ENCODE measurements around the gene IGSF11. TPM values are rescaled to one million over a fixed set of nuclear protein-coding genes. Genes with fewer than 3 reads are reported as not detected.

The IGSF11 gene
- total RNA-seq, 1 donor from 2014 or later, result 0.18 TPM

DNA sequence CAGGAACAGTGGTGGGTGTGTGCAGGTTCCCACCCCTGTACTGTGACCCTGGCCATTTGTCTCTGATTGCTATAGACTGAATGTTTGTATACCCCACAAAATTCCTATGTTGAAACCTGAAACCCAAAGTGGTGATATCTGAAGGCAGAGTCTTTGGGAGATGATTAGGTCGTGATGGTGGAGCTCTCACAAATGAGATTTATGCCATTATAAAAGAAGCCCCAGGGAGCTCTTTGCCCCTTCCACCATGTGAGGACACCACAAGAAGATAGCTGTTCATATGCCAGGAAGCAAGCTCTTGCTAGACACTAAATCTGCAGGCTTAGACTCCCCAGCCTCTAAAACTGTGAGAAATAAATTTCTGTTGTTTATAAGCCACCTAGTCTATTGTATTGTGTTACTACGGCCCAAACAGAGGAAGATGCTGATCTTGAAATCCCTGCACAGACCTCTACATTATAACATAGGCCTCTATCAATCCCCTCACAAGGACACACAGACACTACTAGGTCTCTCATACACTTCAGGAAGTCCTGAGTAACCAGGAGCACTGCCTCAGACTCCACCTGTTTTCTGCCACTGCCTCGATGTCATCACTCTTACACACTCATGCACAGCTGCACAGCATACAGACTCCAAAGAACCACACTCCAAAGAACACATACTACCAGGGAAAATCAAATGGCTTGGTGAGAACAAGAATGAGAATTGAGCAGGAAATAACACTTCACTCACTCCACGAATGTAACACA is 14.7 kb downstream of the IGSF11 start:
- H3K27ac Mint-ChIP-seq, result no peak overlapping the region
- H3K27me3 Mint-ChIP-seq (ENCODE audit: insufficient read depth), result peaks cover 3% of the 10 kb centered on the region
- DNase-seq (ENCODE audit: low spot score), result no peak
- intact Hi-C loops (cut with micrococcal nuclease), result no loop called here
- no peaks in the 10 kb centered on the region for H3K36me3 Mint-ChIP-seq (ENCODE audit: low read depth)
- H3K4me1 Mint-ChIP-seq (ENCODE audit: low read depth), result no peaks in the 10 kb centered on the region
- no peak overlapping the region for H3K4me3 Mint-ChIP-seq
- H3K9me3 Mint-ChIP-seq, result no peaks in the 10 kb centered on the region

DNA sequence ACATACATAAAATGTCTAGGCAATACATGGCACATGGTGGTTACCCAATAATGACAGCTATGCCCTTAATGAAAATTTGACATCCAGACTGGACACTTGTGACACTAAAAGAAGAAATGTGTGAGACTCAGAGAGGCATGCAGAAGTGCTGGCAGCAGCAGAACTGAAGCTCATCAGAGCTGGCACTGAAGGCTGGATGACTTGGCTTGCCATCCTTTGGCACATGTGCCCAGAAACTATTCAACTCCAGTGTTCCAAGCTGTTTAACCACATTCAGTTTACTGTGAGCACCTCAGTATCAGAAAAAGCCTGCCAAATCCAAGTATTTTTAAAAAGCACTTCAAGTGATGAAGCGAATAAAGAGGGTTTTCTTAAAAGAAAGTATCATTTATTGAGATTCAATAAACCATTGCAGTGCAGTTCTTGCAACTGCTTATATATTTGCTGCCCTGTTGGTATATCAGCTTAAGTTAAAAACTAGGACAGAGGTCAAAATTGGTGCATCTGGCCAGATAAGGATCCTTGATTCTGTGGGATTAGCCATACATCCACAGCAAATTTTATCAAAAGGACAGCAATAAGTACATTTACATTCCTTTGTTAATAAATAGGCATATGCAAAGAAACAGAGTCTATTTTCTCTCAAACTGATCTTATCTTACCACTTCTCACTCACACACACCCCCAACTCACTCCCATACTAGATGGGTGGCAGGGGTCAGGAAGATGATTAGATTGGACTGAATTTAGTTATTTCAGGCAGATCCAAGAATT is 15.8 kb downstream of the IGSF11 start:
- intact Hi-C loops (cut with micrococcal nuclease), result no loop called here
- Mint-ChIP-seq H3K27ac (no peak overlapping the region), H3K36me3 (ENCODE audit: low read depth) (no peaks in the 10 kb centered on the region), H3K27me3 (ENCODE audit: insufficient read depth) (peaks cover 3% of the 10 kb centered on the region), H3K4me1 (ENCODE audit: low read depth) (no peaks in the 10 kb centered on the region), H3K4me3 (no peak overlapping the region), H3K9me3 (no peaks in the 10 kb centered on the region)
- DNase-seq (ENCODE audit: low spot score), result no peak

DNA sequence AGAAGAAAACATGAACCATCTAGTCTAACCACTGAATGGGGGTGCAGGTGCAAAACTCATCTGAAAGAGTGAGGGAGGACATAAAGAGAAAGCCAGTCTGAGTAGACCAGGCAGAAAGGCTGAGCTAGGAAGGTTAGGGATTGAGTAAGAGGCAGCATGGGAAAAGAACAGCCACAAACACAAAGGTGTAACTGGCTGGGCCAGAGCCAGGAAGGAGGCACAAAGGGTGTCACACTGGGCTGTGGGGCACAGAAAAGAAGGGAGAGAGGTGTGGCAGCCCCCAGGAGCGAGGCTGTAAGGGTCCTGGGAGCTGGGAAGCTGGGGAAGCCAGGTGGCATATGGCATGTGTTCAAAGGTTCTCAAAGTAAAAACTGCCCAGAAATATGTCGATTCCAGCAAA is 18.7 kb downstream of the IGSF11 start:
- DNase-seq (ENCODE audit: low spot score), result no peak
- Mint-ChIP-seq H3K27me3 (ENCODE audit: insufficient read depth) (peaks cover 7% of the 10 kb centered on the region), H3K36me3 (ENCODE audit: low read depth) (no peaks in the 10 kb centered on the region), H3K4me1 (ENCODE audit: low read depth) (no peaks in the 10 kb centered on the region), H3K9me3 (no peaks in the 10 kb centered on the region), H3K27ac (no peak overlapping the region), H3K4me3 (no peak overlapping the region)
- intact Hi-C loops (cut with micrococcal nuclease), result no loop called here

DNA sequence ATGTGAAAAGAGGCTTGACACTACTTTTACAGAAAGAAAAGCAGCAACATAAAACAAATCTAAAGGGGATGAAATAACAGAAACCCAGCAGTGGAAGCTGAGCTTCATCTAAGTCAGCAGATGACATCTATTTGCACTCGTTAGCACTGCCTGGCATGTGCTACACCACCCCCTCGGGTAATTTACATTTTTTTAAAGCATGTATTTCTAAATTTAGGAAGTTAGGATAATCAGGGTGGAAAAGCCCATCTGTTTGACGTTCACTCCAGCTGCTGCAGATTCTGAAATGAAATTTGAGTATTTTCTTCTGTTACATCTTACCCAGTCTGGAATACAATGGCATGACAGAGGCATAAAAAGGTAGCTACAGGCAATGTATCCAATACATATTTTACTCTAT is 20.7 kb downstream of the IGSF11 start:
- no peaks in the 10 kb centered on the region for H3K4me1 Mint-ChIP-seq (ENCODE audit: low read depth)
- no peak for DNase-seq (ENCODE audit: low spot score)
- H3K9me3 Mint-ChIP-seq, result no peaks in the 10 kb centered on the region
- H3K27ac Mint-ChIP-seq, result no peak overlapping the region
- H3K4me3 Mint-ChIP-seq, result no peak overlapping the region
- no peaks in the 10 kb centered on the region for H3K36me3 Mint-ChIP-seq (ENCODE audit: low read depth)
- H3K27me3 Mint-ChIP-seq (ENCODE audit: insufficient read depth), result peaks cover 7% of the 10 kb centered on the region
- intact Hi-C loops (cut with micrococcal nuclease), result no loop called here

DNA sequence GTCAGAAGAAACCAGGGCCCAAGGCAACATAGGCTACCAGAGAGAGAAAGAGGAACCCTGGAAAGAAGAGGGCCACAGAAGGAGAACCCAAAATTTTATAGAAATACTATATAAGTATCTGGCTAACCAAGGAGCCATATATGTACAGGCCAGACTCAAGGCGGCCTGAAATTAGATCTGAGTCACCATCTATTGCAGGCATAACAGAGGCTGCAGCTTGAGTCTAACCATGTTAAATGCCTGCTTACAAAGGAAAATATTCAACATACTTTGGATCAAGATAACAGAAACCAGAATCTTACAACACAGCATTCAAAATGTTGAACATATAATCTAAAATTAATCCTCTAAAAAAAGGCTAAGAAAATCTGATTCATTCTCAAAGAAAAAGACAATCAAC is 23.1 kb downstream of the IGSF11 start:
- intact Hi-C loops (cut with micrococcal nuclease), result no loop called here
- Mint-ChIP-seq H3K4me3 (no peak overlapping the region), H3K27me3 (ENCODE audit: insufficient read depth) (peaks cover 7% of the 10 kb centered on the region)

DNA sequence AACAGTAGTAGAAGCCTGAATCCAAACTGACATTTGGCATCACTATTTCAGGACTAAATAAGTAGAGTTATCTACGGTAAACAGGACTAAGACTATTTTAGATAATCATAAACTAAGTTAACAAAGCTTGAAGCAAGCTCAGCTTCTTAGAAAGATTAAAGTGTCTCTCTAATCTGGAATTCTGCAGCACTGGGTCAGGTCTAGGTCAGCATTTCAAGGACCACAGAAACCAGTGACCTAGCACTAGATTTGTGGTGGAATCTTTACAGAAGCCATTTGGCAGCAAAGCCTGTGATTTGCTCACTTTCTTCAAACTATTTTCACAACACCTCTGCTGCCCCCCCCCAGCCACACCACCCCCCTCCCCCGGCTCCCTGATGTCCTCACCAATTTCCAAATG is 37.5 kb downstream of the IGSF11 start:
- Mint-ChIP-seq H3K4me3 (no peak overlapping the region), H3K36me3 (ENCODE audit: low read depth) (no peaks in the 10 kb centered on the region), H3K27me3 (ENCODE audit: insufficient read depth) (peaks cover 2% of the 10 kb centered on the region), H3K4me1 (ENCODE audit: low read depth) (no peaks in the 10 kb centered on the region), H3K27ac (no peak overlapping the region), H3K9me3 (no peaks in the 10 kb centered on the region)
- intact Hi-C loops (cut with micrococcal nuclease), result no loop called here
- no peak for DNase-seq (ENCODE audit: low spot score)

More for the DNA sequence above, 23.1 kb downstream of the IGSF11 start:
- Mint-ChIP-seq H3K36me3 (ENCODE audit: low read depth) (no peaks in the 10 kb centered on the region), H3K27ac (no peak overlapping the region), H3K4me1 (ENCODE audit: low read depth) (no peaks in the 10 kb centered on the region), H3K9me3 (peaks cover 11% of the 10 kb centered on the region)
- no peak for DNase-seq (ENCODE audit: low spot score)

DNA sequence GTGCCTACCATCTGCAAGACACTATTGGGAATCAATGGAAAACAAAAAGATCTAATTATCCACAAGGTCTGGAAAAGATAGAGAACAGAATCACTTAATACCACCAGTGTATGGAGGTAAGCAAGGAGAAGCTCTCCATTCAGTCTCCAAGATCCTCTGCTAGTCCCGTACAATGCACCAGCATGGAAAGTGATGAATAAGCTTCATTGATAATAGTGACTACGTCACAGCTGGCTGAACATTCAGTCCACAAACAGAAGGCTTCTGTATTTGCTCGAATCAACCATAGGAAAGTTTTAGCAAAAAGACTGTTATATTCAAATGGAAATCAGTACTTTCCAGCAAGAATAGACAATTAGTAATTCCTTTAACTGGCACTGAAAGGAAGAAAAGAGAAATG is 42.9 kb downstream of the IGSF11 start:
- H3K4me3 Mint-ChIP-seq, result no peak overlapping the region
- no peaks in the 10 kb centered on the region for H3K27me3 Mint-ChIP-seq (ENCODE audit: insufficient read depth)
- no peak overlapping the region for H3K27ac Mint-ChIP-seq
- no peak for DNase-seq (ENCODE audit: low spot score)
- no peaks in the 10 kb centered on the region for H3K4me1 Mint-ChIP-seq (ENCODE audit: low read depth)
- H3K36me3 Mint-ChIP-seq (ENCODE audit: low read depth), result no peaks in the 10 kb centered on the region
- intact Hi-C loops (cut with micrococcal nuclease), result no loop called here
- no peaks in the 10 kb centered on the region for H3K9me3 Mint-ChIP-seq

DNA sequence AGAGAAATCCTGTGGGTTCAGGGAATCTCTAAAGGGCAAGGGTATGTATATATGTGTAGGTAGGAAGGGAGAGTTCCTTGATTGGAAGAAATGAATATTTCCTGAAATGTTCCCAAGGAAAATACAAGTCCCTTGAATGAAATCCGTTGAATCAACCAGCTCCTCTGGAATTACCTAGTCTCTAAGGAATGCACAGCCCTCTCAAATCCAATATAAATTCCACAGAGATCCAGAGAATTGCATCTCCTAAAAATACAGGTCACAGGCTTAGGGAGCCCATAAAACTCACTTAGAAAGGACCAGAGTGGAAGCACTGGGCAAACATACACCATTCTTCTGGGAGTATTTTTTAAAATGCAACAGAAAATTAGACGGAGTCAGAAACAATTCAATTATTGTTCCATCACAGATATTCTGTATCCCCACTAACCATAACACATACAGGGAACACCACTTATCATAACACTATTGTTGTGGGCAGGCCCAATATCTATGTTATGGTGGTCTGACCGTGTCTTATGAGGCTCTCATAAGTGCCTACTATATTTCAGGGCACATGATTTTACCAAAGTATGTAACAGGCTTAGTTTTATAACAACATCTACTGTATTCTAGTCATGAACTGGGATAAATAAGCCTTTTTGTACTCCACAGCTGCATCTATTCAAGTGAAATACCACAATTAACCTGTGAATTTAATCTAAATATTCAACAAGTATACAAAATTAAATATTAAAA is 43.7 kb downstream of the IGSF11 start:
- H3K4me3 Mint-ChIP-seq, result no peak overlapping the region
- H3K27me3 Mint-ChIP-seq (ENCODE audit: insufficient read depth), result no peaks in the 10 kb centered on the region
- no peaks in the 10 kb centered on the region for H3K4me1 Mint-ChIP-seq (ENCODE audit: low read depth)
- DNase-seq (ENCODE audit: low spot score), result no peak
- intact Hi-C loops (cut with micrococcal nuclease), result no loop called here
- H3K27ac Mint-ChIP-seq, result no peak overlapping the region
- no peaks in the 10 kb centered on the region for H3K9me3 Mint-ChIP-seq
- no peaks in the 10 kb centered on the region for H3K36me3 Mint-ChIP-seq (ENCODE audit: low read depth)

DNA sequence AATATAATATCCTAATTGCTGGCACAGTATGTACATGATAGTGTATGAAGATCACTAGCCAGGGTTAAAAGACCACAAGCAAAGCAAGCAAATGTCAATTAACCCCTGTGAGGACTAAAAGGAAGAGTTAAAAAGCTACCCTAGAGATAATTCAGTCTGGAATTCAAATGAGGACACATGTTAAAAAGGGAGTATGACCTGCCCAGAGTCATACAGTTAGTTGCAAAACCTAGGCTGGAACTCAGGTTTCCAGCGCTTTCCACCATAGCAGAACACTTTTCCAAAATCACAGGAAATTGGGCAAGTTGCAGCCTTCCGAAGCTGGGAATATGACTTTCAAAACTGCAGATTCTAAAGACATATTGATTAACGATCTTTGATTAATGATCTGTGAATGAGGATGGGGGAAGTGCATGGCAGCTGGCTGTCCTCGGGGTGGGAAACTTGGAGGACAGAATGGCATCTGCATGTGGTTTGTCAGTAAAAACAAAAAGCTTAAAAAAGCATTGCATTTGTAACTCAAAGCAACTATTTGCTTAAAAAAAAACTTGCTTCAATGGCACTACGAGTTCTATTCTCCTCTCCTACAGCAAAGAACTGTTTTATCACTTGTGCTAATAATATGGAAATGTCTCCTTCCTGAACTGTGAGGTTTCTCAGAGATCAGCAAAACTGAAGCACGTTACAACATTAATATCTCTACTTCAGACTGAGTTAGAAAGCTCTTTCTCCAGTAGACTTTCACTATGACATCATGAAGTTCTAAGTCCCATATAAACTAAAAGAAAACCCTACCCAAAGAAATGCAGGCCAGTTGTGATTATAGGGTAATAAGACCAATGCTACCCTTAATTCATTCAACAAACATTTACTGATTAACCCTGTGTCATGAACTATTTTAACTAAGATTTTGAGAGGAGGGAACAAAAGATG is 46.2 kb downstream of the IGSF11 start:
- no peak for DNase-seq (ENCODE audit: low spot score)
- Mint-ChIP-seq H3K36me3 (ENCODE audit: low read depth) (no peaks in the 10 kb centered on the region), H3K27me3 (ENCODE audit: insufficient read depth) (peaks cover 4% of the 10 kb centered on the region), H3K27ac (no peak overlapping the region), H3K9me3 (no peaks in the 10 kb centered on the region), H3K4me1 (ENCODE audit: low read depth) (peaks cover 7% of the 10 kb centered on the region), H3K4me3 (no peak overlapping the region)
- intact Hi-C loops (cut with micrococcal nuclease), result no loop called here

DNA sequence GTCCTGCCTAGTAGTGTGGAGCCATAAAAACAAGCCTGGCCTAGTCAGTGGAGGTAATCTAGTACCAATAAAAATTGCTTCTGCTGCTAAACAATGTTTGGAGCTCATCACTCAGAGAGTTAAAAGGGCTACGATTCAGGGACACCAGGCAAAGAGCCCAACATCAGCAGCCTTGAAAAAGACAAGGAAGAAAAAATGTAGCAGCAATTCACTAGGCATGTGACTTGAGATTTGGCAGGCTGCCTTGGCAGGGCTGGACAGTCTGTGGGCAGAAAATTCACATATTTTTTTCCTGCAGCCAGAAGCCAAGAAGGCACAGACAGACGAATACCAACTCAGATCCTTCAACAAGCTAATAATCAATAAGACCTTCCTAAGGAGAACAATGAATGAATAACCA is 47.2 kb downstream of the IGSF11 start:
- Mint-ChIP-seq H3K4me1 (ENCODE audit: low read depth) (peaks cover 7% of the 10 kb centered on the region), H3K36me3 (ENCODE audit: low read depth) (no peaks in the 10 kb centered on the region), H3K27me3 (ENCODE audit: insufficient read depth) (peaks cover 4% of the 10 kb centered on the region), H3K9me3 (no peaks in the 10 kb centered on the region), H3K4me3 (no peak overlapping the region), H3K27ac (no peak overlapping the region)
- intact Hi-C loops (cut with micrococcal nuclease), result no loop called here
- no peak for DNase-seq (ENCODE audit: low spot score)

DNA sequence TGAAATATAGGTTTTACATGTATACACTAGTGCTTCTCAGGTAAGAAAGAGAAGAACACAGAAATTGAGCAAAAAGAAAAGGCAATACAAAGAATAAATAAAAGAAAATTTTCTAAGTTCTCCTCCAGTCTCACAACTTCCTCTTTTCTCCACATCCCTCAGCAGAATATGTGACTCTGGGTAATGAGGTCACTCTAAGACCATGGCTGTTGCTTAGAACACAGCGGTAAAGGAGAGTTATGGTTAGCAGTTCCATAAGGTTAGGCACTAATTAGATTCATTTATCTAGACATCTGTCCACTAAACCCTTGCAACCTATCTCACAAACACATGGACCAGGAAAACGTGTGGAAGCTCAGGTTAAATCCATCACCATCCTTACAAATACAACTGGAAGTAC is 47.9 kb downstream of the IGSF11 start:
- Mint-ChIP-seq H3K4me3 (no peak overlapping the region), H3K4me1 (ENCODE audit: low read depth) (peaks cover 7% of the 10 kb centered on the region), H3K9me3 (no peaks in the 10 kb centered on the region), H3K27ac (no peak overlapping the region), H3K27me3 (ENCODE audit: insufficient read depth) (peaks cover 4% of the 10 kb centered on the region), H3K36me3 (ENCODE audit: low read depth) (no peaks in the 10 kb centered on the region)
- DNase-seq (ENCODE audit: low spot score), result no peak
- intact Hi-C loops (cut with micrococcal nuclease), result no loop called here

DNA sequence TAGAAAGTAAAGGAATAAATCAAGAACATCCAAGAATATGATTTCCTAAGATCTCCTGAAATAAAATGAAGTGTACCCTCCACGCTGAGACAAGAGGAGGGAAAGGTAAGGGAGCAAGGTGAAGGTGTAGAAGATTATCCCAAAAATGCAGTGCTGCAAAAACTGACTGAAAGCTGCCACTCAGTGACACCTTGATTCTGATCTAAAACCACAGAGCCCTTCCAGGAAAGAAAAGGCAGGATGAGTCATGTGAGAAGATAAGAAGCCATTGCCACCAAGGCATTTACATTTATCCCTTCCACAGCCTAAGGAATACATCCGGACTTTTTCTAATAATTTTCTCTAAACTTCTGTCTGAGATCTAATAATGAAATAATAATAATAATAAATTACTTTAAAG is 49.9 kb downstream of the IGSF11 start:
- DNase-seq (ENCODE audit: low spot score), result no peak
- Mint-ChIP-seq H3K4me1 (ENCODE audit: low read depth) (peaks cover 13% of the 10 kb centered on the region), H3K9me3 (no peaks in the 10 kb centered on the region), H3K4me3 (no peak overlapping the region), H3K27me3 (ENCODE audit: insufficient read depth) (peaks cover 4% of the 10 kb centered on the region), H3K27ac (no peak overlapping the region), H3K36me3 (ENCODE audit: low read depth) (no peaks in the 10 kb centered on the region)
- intact Hi-C loops (cut with micrococcal nuclease), result loop anchor here (1.0 to 5.0 kb wide), 2 partner anchors 25 to 42 kb away; no protein-coding TSS in a partner anchor

Data from activated T-helper 1 cell treated with anti-CD3 and anti-CD28 coated beads, Interleukin-12 subunit alpha, Interleukin-12 subunit beta, Interleukin-2, Interleukin-4 antibody, amounts not matched to agents 30 ng/mL and 10 ng/mL and 1 ng/mL, durations not matched to agents 14 hours and 24 hours and 36 hours (primary cell).